NK-92 (cell line): ENCODE results near the gene ZNF24.
A peak's percentile ranks its signal among the peaks of the same experiment; 100 is the strongest.

Experiments
- DNase-seq: peaks from one replicate; lab custom pipeline; 2025; ENCODE audit not compliant: unreplicated experiment; lab: John Stamatoyannopoulos, UW

ZNF24 gene

DNA sequence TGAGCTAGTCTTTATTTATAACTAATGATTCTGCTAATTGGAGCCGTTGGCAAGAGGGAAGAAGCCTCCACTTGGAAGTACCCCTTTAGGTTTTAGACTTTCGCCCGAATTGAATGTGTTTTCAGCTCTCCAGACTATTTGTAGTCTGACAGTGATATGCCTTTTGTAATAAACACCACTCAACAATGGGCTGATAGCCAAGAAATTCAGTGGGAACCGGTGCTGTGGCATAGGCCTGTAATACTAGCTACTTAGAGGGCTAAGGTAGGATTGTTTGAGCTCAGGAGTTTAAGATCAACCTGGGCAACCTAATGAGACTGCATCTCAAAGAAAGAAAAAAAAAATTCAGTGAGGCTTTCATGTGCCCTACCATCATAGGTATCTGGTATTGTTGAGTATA lies 40.6 kb downstream of the ZNF24 start:
- DNase-seq = no peak

DNA sequence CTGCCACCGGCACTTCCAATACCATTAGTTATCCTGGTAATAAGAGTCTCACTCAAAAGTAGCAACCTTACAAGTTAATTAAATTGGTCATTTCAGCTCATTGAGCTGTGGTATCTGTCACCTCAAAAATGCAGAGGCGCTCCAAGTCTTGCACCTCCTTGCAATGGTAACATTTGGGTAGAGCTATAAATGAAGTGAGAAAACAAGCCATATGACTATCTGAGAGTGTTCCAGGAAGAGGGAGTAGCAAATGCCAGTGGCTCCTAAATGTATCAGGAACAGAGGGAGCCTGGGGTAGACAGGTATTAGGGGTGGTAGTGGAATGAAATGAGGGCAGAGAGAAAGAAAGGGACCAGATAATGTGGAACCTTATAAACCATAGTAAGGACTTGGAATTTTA lies 48.2 kb downstream of the ZNF24 start:
- DNase-seq = no peak

DNA sequence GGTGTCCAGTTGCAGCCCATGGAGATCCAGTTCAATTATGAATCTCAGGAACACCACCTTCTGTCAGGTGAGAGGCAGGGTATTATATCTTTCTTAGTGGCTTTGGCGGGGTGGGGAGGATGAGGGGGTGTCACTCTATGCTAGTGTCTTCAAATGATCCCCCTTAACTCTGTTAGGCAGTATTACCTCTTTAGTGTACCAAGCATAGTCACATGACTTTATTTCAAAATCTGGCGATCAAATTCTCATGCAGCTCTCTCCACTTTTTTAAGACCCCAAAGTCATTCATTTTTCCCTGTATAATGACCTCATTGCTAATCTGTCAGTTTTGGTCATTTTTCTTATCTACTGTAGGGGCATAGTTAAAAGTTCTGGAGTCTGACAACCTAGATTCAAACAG lies 53.1 kb downstream of the ZNF24 start:
- no peak for DNase-seq

DNA sequence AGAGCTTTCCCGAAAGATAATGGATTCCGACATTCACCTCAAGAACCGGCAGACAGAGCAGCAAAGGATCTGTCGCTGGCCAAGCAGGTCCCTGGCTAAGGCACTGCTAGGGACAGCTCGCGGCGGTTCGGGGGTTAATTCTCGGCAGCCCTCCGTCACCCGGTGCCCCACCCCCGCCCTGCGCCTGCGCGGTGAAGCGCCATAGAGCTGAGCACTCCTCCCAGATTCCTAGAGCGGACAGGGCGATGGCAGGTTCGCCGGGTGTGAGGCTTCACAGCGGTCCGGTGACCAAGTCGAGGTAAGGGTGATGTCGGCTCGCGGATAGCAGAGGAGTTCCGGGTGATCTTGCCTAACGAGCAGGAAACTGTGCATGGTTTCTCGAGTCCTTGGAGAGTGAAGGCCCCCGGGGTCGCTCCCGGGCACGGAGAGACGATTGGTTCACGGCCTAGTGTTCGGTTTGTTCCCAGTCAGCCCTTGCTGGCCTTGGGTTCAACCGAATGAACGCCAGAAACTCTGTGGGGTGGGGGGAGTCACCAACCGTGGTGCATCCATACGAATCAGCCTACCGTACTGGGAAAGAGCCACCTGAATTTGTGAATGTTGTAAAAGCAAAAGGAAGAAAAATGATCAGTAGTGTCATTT lies 54.0 kb downstream of the ZNF24 start, which contains the start of gene ZSCAN30:
Gene ZSCAN30 (minus strand): TSS at position 136 of the 642 bp plus-strand sequence. CDS start 25,877 bp downstream, outside the sequence.
- DNase-seq = peak; percentile 66

DNA sequence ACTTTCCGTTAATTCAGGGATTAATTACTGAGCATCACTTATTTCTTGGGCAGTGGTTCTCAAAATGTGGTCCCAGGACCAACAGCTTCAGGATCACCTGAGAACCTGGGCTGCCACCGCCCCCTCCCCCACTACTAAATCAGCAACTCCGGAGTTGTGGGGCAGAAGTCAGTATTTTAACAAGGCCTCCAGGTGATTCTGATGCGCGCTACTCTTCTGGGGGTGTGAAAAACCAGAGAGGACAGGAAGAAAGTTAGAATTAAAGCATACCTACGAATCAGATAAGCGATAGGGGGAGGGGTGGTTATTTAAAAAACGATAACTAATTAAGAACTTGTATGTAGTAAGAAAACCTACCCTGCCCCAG lies 54.5 kb downstream of the ZNF24 start:
- no peak for DNase-seq

DNA sequence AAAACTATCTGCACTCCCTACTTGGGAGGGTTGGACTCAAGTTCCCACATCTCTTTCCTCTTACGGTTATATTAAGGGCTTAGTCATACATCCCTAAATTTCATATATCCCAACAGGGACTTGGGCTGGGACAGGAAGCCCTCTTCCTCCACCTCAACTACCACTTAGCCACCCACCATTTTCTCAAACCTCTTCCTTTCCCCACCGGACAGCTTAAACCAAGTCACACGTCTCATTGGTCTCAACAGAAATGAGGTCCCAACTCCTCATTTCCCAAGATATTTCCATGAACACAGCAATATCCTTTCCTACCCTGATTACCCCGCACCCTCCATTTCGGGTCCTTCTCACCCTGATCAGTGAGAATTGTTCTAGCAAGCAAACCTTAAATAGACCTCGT lies 54.9 kb downstream of the ZNF24 start:
- DNase-seq = no peak

DNA sequence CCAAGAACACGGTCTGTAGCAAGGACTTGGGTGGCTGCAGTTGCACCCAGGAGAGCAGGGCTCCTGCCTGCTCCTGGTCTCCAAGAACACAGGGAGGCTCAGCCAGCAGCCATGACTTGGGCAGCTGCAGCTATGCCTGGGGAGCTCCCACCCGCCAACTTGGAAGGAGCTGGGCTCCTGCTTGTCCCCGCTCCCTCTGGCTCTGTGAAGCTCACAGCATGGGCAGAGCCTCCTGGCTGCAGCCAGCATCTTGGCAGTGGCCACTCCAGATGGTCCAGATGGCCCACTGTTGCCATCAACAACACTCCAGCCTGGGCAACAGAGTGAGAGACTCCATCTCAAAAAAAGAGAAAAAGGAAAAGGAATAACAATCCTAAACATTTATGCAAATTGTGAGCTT lies 59.4 kb downstream of the ZNF24 start:
- DNase-seq = no peak

DNA sequence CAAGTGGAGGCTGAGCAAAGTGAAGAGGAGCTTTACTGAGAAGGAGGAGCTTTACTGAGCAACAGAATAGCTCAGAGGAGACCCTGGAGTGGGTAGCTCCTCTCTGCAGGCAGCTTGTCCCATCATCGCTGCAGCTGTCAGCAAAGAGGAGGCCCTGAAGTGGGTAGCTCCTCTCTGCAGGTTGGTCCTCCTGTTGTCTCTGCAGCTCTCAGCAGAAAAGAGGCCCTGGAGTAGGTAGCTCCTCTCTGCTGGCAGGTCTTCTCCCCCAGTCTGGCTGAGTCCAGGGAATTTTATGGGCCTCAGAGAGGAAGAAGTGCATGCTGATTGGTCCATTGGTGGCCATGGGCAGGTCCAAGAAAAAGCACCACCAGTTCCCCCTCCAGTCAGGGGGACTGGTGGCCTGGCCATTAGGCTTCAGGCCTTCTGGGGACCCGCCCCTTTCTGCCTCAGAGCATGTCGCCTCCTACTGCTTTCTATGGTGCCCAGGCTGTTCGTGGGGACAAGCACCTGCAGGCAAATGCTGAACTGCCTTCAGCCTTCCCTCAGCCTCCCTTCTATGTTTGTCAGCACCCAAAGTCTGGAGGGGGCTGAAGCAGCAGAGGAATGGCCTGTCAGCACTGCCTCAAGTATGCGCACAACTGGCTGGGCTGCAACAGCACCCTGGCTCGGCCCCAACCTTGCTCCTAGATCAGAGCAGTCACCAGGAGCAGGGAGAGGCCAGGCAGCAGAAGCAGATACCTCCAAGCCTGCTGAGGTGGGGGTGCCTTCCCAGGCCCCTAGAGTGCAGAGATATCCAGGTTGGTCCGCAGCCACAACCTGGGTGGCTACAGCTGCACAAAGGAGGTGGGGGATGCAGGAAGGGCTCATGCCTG lies 60.1 kb downstream of the ZNF24 start:
- DNase-seq = no peak

DNA sequence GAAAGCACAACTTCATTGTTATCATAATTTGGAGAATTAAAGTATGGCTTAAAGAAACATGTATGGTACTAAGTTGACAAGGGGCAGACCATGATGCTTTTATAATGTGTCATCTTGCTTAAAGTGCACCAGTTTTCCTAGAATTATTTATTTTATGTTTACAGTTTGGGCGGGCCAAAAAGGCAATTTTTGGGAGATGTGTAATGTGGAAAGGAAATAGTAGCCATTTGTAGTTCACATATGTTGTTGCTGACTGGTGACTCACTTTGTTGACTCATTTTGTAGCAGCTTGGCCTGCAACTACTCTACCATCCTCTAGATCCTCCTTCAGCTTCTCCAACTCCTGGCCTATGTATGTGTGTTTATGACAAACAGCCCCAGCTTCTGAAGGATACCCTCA lies 61.9 kb downstream of the ZNF24 start:
- DNase-seq = no peak
